Suprapubic skin (tissue), 4 donors: ENCODE results near the gene IL18RAP. TPM values are rescaled to one million over a fixed set of nuclear protein-coding genes. Genes with fewer than 3 reads are reported as not detected.

ENCODE experiments used
- DNase-seq, 2 donors: peaks; one replicate each; pipeline ENCODE4 v3.0.0-alpha.2; 2019; ENCODE audit warnings: low spot score in 2 of 2
- H3K27ac ChIP-seq: fragments of 200-600 bp; sonication (generic); one replicate; pipeline ENCODE4 v1.5.1; 2019
- H3K27me3 ChIP-seq: fragments of 200-600 bp; sonication (generic); one replicate; pipeline ENCODE4 v1.5.1; 2019
- H3K36me3 ChIP-seq: fragments of 200-600 bp; sonication (generic); one replicate; pipeline ENCODE4 v1.5.1; 2019
- H3K4me1 ChIP-seq: fragments of 200-600 bp; sonication (generic); one replicate; pipeline ENCODE4 v1.5.1; 2019
- H3K4me3 ChIP-seq: fragments of 200-600 bp; sonication (generic); one replicate; pipeline ENCODE4 v1.5.1; 2019; ENCODE audit warnings: mild to moderate bottlenecking
- H3K9me3 ChIP-seq: fragments of 200-600 bp; sonication (generic); one replicate; pipeline ENCODE4 v1.5.1; 2019
- CTCF ChIP-seq, 2 donors: fragments of 200-600 bp in 1 of 2; fragments of 450-650 bp in 1 of 2; sonication (generic) in 1 of 2; IDR thresholded peaks; one replicate each; pipeline ENCODE4 v1.5.1; 2016 to 2019; ENCODE audit warnings: antibody characterized with exemption in 2 of 2, mild to moderate bottlenecking in 1 of 2, moderate library complexity in 1 of 2
- EP300 ChIP-seq: sonication (generic); formaldehyde crosslinking; IDR thresholded peaks from one replicate; pipeline ENCODE4 v1.6.1; 2017; ENCODE audit warnings: antibody characterized with exemption
- POLR2A ChIP-seq, 2 donors: fragments of 450-650 bp; IDR thresholded peaks; one replicate each; pipeline ENCODE4 v1.6.1; 2017; ENCODE audit warnings: antibody characterized with exemption in 2 of 2, mild to moderate bottlenecking in 2 of 2, moderate library complexity in 2 of 2
- POLR2AphosphoS5 ChIP-seq, 3 donors: sonication (generic); formaldehyde crosslinking; IDR thresholded peaks; one replicate each; pipeline ENCODE4 v1.6.1; 2017; ENCODE audit warnings: antibody characterized with exemption in 3 of 3
- WGBS: methylation state at CpG from one replicate; pipeline ENCODE4 v1.1.5; 2018; 5-methylcytosine and 5-hydroxymethylcytosine counted together
- total RNA-seq, 4 donors: library from RNA; depleted of rRNA; stranded (reverse); fragments of >200 nt; gene quantifications; one replicate each; pipeline ENCODE4 v1.1.0, GENCODE V29; 2016

Gene IL18RAP
- total RNA-seq, 4 donors from 2014 or later, result 0.59 to 2.3 TPM; not detected in 2

GRCh38 chr2:102386867-102387541 lies 36.0 kb upstream of the IL18RAP start:
- Histone ChIP-seq H3K36me3 (peaks cover 3% of the 10 kb centered on the region), H3K27ac (no peak overlapping the region), H3K4me1 (no peaks in the 10 kb centered on the region), H3K9me3 (no peaks in the 10 kb centered on the region), H3K4me3 (no peak overlapping the region), H3K27me3 (no peaks in the 10 kb centered on the region)
- DNase-seq, result no peak
- TF ChIP-seq POLR2AphosphoS5 (IDR thresholded peaks at IDR 0.05), result no peak
- no peak for TF ChIP-seq EP300
- TF ChIP-seq POLR2A (IDR thresholded peaks at IDR 0.05), result no peak
- no peak for TF ChIP-seq CTCF (IDR thresholded peaks at IDR 0.05)
- 78% methylated on average over 1 of the region's 3 CpGs for WGBS

GRCh38 chr2:102387763-102388546 lies 35.0 kb upstream of the IL18RAP start:
- Histone ChIP-seq H3K4me1 (no peaks in the 10 kb centered on the region), H3K27ac (no peak overlapping the region), H3K9me3 (no peaks in the 10 kb centered on the region), H3K27me3 (no peaks in the 10 kb centered on the region), H3K36me3 (peaks cover 3% of the 10 kb centered on the region), H3K4me3 (no peak overlapping the region)
- 79% methylated on average over 7 of the region's 7 CpGs for WGBS
- DNase-seq, result no peak
- TF ChIP-seq POLR2A (IDR thresholded peaks at IDR 0.05) (no peak), CTCF (IDR thresholded peaks at IDR 0.05) (no peak), EP300 (no peak), POLR2AphosphoS5 (IDR thresholded peaks at IDR 0.05) (no peak)

GRCh38 chr2:102391565-102391964 lies 31.4 kb upstream of the IL18RAP start:
- Histone ChIP-seq H3K36me3 (peaks cover 3% of the 10 kb centered on the region), H3K4me3 (no peak overlapping the region), H3K27ac (no peak overlapping the region), H3K4me1 (no peaks in the 10 kb centered on the region), H3K9me3 (no peaks in the 10 kb centered on the region), H3K27me3 (no peaks in the 10 kb centered on the region)
- WGBS, result 66% methylated on average over 2 of the region's 2 CpGs
- no peak for DNase-seq
- TF ChIP-seq CTCF (IDR thresholded peaks at IDR 0.05) (no peak), POLR2A (IDR thresholded peaks at IDR 0.05) (no peak), EP300 (no peak), POLR2AphosphoS5 (IDR thresholded peaks at IDR 0.05) (no peak)

GRCh38 chr2:102392096-102392495 lies 30.9 kb upstream of the IL18RAP start:
- no peak for DNase-seq
- Histone ChIP-seq H3K4me3 (no peak overlapping the region), H3K9me3 (no peaks in the 10 kb centered on the region), H3K36me3 (peaks cover 2% of the 10 kb centered on the region), H3K27me3 (no peaks in the 10 kb centered on the region), H3K27ac (no peak overlapping the region), H3K4me1 (no peaks in the 10 kb centered on the region)
- TF ChIP-seq POLR2A (IDR thresholded peaks at IDR 0.05) (no peak), POLR2AphosphoS5 (IDR thresholded peaks at IDR 0.05) (no peak), CTCF (IDR thresholded peaks at IDR 0.05) (no peak)
- WGBS, result 89% methylated on average over 3 of the region's 3 CpGs

- 42% methylated on average over 1 of the region's 1 CpG for WGBS
- no peak for DNase-seq
- H3K36me3 ChIP-seq, result no peaks in the 10 kb centered on the region
- H3K27ac ChIP-seq, result no peak overlapping the region
- no peaks in the 10 kb centered on the region for H3K4me1 ChIP-seq
- no peaks in the 10 kb centered on the region for H3K27me3 ChIP-seq
- no peak for TF ChIP-seq POLR2AphosphoS5 (IDR thresholded peaks at IDR 0.05)
- no peak for TF ChIP-seq CTCF (IDR thresholded peaks at IDR 0.05)
- TF ChIP-seq EP300, result no peak
- TF ChIP-seq POLR2A (IDR thresholded peaks at IDR 0.05), result no peak
- H3K4me3 ChIP-seq, result no peak overlapping the region
- no peaks in the 10 kb centered on the region for H3K9me3 ChIP-seq
Measured at GRCh38 chr2:102392942-102393341, 30.0 kb upstream of the IL18RAP start.
